Limb (tissue), 2 donors: Measurements from ENCODE around the gene ZNHIT1.
"Not testable (repeated sequence)": the region's sequence is repeated elsewhere in the genome, so short reads cannot be mapped to it uniquely, and the experiment has no call there.

Experiments used
- DNase-seq, 2 donors: peaks; one replicate each; pipeline ENCODE4 v3.0.0-alpha.2; 2016; ENCODE audit errors: extremely low spot score in 2 of 2

Gene ZNHIT1

DNA sequence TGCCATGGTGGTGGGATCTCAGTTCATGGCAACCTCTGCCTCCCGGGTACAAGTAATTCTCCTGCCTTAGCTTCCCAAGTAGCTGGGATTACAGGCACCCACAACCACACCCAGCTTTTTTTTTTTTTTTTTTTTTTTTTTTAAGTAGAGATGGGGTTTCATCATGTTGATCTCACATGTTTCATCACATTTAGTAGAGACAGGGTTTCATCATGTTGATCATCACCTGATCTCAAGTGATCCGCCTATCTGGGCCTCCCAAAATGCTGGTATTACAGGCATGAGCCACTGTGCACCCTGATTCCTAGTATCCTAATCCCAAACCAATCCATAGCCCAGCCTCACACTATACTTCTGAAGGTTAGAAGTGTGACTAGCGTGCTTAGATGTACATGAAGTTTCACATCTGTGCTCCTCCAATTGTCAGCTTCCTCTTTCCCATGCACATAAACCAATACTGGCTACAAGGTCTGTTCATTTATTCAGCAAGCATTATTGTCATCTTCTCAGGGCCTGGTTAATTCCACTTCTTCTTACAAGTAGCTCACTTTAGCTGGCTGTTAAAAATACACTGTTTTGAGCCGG, 31.0 kb upstream of the ZNHIT1 start:
- no peak for DNase-seq

DNA sequence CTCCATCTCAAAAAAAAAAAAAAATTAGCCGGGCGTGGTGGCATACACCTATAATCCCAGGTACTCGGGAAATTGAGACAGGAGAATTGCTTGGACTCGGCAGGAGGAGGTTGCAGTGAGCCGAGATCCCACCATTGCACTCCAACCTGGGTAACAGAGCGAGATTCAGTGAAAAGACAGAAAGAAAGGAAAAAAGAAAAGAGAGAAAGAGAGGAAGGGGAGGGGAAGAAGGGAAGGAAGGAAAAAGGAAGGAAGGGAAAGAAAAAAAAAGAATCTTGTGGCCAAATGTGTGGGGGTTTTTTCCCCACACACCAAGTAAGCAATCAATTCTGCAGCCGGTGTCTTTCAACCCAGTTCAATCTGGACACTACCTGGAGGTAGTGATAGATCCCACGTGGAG, 28.9 kb upstream of the ZNHIT1 start:
- no peak for DNase-seq

DNA sequence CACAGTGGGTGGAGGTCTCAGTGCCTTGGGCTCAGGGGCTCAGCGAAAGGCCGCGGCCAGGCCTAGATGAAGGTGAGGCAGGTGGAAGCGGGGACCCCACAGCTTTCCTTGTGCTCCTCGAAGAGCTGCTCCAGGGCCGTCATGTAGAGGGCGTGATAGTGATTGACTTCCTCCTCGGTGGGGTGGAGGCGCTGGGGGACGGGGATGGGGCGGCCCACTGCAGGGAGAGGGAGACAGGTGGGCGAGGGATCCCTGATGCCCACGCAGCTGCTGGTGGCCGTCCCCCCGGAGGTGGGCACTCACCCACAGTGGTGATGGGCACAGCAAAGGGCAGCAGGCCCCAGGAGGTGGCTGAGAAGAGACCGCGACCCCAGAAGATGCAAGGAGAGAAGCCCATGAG, 22.1 kb upstream of the ZNHIT1 start:
- DNase-seq, result no peak

DNA sequence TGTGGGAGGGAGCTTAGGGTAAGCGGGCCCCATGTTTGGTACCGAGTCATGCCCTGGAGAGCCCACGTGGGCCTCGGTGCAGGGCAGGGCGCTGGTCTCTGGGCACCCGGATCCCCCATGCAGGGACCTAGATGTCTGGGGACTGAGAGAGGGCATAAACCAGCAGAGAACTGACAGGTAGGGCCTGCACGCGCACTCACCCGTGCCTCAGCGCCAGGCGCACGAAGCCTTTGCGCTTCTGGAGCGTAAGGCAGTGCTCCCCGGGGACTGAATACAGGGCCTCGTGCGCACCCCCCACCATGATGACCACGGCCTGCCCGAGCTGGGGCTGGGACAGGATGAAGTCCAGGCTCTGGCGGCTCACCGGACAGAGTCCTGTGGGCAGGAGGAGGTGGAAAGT, 20.0 kb upstream of the ZNHIT1 start:
- no peak for DNase-seq

DNA sequence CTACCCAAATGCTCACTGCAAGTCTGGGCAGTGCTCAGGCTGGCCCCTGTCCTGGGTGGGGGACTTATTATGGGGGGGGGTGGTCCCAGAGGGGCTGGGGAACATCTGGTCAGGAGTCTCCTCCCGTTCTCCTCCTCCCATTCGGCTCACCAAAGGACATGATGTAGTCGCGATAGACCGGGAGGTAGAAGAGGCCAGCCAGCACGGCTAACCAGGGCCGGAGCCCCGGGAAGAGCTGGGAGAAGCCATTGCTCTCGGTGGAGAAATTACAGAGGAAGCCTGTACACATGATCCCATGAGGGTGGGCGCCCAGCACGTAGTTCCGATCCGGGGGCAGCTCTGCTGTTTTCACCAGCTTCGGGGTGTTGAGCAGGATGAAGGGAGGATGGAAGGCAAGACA, 19.5 kb upstream of the ZNHIT1 start:
- DNase-seq, result no peak

DNA sequence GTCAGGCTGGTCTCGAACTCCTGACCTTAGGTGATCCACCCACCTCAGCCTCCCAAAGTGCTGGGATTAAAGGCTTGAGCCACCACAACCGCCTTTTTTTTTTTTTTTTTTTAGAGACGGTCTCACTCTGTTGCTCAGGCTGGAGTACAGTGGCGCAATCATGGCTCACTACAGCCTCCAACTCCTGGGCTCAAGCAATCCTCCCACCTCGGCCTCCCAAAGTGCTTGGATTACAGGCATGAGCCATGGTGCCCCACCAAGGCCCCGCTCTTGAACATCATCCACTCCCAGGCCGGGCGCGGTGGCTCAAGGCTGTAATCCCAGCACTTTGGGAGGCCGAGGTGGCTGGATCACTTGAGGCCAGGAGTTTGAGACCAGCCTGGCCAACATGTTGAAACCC, 18.4 kb upstream of the ZNHIT1 start:
- DNase-seq, result not testable (repeated sequence)

DNA sequence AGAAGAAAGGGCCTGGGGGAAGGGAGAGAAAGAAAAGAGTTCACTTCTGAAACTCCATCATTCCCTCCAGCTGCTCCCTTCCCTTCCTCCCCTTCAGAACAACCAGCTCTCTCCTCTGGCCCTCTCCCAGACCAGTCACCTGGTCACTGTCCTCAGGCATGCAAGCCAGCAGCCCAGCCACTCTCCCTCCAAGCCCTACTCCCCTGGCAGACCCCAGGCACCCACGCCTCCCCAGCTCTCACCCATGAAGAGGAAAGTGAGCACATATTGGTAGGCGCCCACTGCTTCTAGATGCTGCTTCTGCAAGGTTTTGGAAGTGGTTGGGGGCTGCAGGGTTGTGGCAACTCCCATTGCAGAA, 17.5 kb upstream of the ZNHIT1 start:
- DNase-seq, result no peak

DNA sequence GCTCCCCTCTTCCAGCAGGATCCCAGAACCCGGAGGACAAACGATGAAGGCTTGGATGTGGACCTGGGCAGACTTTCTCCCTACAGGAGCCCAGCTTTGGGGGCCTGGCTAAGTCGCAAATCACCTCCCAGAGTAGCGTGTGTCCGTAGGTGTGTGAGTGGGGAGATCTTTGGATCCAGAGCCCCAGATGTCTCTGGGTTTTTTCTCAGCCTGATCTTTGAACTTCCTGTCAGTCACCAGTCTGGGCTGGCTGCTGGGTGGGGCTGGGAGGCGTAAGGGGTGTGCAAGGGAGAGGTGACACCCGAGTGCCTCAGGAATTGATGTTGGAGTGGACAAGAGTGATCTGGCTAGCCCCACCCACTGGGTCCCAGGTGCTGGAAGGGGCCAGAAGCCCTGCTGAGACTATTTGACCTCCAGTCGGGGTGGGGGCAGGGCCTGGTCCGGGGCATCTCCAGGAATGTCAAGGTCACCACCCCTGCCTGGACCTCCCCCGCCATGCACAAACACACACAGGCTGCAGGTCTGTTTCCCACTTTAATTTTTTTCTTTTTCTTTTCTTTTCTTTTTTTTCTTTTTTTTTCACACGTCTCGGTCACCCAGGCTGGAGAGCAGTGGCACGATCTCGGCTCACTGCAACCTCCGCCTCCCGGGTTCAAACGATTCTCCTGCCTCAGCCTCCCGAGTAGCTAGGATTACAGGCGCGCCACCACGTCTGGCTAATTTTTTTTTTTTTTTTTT, 16.9 kb upstream of the ZNHIT1 start, which contains the start of gene MOGAT3:
Gene MOGAT3, minus strand, starts transcription at position 175 of the 738 bp plus-strand sequence. CDS start 182 bp downstream, outside the sequence.
- no peak for DNase-seq

DNA sequence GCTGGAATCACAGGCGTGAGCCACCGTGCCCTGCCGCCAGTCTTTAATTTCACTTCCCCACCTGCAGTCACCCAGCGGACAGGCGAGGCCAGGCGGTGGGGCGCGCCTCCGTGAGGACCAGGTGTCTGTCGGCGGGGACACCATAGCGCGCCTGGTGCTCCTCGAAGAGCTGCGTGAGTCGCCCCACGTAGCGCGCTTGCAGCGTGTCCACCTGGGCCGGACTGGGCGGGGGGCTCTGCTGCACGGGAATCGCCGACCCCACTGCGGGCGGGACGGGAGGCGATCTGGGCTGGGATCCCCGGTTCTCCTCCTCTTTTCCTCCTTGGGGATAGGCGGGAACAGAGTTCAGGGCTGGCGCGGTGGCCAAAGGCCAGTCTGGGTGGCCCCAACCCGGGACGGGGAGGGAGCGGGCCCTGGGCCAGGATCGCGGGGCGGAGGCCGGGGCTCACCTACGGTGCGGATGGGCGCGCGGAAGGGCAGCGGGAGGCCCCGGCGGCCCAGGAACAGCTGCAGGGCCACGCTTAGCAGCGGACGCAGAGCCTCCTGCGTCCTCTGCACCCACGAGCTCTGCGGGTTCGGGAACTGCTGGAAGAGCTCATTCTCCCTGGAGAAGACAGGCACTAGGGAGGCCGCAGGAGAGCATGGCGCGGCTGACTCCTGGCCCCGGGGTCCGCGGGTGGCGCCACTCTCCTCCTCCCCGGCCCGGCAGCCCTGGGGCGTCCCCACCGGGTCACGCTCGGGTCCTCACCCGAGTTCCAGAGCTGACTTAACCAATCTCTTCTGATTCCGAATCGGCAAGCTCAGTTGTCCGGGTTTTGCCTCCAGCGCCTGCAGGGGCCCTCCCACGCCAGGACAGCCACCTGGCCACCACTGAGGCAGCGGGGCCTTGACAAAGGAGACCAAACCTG, 16.0 kb upstream of the ZNHIT1 start:
- DNase-seq, result no peak

DNA sequence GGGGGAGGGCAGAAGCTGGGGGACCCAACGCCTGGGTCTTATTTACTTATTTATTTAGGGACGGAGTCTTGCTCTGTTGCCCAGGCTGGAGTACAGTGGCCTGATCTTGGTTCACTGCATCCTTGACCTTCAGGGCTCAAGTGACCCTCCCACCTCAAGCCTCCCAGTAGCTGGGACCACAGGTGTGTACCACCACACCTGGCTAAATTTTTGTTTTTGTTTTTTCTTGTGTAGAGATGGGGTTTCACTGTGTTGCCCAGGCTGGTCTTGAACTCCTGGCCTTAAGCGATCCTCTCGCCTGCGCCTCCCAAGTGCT, 15.4 kb upstream of the ZNHIT1 start:
- no peak for DNase-seq

DNA sequence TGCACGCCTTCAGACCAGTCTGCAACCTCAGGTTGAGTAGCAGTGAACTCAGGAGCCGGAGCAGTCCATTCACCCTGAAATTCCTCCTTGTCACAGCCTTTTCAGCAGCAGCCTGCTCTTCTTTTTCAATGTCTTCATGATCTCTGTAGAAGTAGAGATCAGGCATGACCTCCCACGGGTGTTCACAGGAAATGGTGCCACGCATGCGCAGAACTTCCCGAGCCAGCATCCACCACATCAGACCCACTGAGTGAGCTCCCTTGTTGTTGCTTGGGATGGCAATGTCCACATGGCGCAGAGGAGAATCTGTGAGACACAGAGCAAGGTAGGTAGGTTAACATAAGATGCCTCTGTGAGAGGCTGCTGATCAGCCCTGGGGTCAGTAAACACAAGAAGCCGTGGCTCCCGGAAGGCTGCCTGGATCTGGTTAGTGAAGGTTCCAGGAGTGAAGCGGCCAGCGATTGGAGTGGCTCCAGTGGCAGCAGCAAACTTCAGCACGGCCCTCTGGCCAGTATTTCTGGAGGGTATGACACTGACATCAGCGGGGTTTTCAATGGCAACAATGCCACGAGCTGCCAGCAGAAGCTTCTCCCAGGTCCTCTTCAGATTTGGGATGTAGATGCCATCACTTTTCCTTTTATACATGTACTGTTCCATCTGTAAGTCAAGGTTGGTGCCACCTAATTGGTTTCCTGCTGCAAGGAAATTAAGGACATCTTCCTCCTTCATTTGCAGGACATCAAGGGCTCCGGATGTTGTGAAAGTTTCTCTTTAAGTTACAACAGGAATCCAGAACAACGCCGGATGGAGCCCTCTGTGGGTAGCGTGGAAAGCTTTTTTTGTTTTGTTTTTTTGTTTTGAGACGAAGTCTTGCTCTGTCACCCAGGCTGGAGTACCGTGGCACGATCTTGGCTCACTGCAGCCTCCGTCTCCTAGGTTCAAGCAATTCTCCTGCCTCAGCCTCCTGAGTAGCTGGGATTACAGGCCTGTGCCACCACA, 13.9 kb upstream of the ZNHIT1 start:
- DNase-seq, result not testable (repeated sequence)

DNA sequence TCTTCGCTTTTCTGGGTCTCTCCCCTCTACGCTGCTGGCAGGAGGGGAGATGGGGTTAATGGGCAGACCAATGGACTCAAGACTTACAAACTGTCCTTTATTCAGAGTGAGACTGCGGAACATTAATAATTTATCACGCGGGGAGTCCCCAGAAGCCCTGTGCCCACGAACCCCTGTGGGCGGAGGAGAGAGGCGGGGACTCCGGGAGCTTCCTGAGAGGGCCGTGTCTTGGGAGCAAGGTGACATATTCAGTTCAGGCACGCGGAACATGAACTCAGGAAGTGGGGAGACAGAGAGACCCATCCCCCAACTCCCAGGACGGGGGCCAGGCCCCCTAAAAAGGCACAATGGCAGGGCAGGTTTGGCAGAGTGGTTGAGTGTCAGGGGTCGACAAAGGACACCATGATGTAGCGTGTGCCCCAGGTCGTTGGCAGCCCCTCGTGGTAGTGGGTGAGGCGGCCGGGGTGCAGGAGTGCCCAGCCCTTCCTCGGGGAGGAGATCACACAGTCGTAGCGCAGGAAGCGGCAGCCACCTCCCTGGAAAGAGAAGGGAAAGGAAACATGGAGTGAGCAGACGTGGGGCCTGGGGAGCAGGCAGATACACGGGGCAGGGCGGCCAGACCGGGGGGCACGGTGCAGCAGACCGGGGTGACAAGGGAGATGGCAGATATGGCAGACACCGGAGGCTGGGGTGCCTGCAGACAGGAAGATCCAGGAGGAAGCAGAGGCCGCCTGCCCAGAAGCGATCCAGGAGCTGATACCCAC, 11.9 kb upstream of the ZNHIT1 start:
- DNase-seq, result no peak

DNA sequence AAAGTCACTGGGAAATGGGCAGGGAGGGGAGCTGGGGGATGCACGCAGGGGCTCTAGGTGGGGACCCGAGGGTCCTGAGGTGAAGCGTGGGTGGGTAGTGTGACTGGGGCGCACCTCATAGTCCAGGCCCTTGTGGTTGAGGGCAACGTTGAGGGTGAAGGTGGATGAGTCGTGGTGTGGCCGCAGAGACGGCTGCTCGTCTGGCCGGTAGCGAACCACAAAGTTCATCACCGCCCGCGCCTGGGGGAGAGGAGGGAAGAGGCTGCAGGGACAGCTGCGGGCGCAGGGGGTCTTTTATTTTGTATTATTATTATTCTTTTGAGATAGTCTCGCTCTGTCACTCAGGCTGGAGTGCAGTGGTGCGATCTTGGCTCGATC, 11.3 kb upstream of the ZNHIT1 start:
- no peak for DNase-seq

DNA sequence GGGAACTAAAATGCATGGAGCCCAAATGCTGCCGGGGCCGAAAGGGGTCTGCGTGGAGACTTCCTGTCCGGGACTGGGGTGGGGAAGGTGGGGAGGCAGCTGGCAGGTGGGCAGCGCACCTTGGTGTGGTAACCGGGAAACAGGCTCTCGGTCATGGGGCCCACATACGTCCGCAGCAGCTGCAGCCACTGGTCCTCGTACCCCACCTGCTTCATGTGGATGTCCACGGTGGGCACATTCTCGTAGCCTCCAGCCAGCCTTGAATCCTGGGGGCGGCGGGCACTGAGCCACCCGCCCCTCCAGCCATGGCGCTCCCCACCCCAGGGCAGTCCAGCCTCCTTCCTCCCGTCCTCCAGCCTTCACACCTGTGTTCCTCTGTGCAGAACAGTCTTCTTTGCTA, 10.5 kb upstream of the ZNHIT1 start:
- no peak for DNase-seq

DNA sequence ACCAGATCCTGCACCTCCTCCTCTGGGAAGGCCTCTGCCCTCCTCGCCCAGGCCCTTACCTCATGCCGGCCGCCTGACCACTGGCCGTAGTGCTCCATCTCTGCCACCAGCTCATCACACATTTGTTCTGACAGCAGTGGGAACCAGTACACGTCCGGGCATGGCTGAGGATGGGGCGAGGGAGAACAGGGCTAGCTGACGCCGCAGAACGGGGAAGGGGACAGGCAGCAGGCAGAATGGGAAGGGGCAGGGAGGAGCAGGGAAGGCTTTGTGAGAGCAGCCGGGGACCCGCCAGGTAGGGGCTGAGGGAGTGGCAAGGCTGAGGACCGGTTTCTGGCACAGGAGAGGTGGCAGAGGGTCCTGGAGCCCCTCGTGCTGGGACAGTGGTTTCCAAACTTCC, 9.2 kb upstream of the ZNHIT1 start:
- no peak for DNase-seq

DNA sequence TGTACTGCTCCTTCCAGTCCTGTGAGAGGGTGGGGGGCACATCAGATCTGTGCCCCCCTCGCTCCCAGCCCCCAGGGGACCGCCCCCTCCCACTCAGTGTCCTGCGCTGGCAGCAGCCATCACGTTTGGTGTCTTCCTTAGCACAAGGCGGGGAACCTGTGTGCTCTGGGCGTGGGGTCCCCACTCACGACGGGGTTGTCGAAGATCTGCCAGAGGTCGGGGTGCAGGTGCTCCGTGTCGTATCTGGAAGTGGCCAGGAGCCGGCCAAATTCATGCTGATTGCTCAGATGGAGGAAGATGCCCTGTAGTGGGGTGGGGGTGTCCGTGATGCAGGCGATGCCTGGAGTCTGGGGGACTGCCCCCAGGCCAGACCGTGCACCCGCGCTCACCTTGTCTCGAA, 7.8 kb upstream of the ZNHIT1 start:
- DNase-seq, result no peak

DNA sequence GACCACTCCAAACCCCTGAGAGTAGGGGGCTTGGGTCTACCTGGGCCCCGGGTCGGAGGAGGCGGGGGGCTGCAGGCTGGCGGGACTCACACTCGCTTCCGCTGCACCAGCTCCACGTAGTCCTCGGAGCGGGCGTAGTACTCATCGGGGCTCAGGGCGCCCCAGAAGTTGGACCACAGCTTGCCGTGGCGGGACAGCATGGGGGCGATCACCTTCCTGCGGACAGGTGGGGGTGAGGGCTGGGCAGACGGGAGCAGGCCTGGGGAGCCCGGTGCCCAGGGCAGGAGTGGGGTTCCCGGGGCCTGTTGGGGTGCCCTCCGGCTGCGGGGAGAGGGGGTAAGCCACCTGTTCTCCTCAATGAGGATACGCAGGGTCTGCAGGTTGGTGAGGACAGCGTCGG, 6.5 kb upstream of the ZNHIT1 start:
- no peak for DNase-seq

DNA sequence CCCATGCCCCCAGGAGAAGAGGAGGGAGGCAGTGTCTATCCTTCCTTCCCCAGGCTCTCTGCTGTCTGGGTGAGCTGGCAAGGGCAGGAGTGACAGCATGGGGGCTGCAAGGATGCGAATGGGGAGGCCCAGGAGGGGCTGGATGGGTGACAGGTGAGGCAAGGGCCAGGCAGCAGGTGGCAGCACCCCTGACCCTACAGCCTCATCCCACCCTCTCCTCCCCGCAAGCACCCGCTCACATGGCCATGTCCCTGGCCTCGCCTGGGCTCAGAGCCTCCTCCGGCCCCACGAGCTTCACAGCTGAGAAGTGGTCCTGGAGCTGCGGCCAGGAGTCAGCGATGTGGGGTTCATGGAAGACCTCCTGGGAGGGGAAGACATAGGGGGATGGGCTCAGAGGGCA, 6.0 kb upstream of the ZNHIT1 start:
- DNase-seq, result no peak

DNA sequence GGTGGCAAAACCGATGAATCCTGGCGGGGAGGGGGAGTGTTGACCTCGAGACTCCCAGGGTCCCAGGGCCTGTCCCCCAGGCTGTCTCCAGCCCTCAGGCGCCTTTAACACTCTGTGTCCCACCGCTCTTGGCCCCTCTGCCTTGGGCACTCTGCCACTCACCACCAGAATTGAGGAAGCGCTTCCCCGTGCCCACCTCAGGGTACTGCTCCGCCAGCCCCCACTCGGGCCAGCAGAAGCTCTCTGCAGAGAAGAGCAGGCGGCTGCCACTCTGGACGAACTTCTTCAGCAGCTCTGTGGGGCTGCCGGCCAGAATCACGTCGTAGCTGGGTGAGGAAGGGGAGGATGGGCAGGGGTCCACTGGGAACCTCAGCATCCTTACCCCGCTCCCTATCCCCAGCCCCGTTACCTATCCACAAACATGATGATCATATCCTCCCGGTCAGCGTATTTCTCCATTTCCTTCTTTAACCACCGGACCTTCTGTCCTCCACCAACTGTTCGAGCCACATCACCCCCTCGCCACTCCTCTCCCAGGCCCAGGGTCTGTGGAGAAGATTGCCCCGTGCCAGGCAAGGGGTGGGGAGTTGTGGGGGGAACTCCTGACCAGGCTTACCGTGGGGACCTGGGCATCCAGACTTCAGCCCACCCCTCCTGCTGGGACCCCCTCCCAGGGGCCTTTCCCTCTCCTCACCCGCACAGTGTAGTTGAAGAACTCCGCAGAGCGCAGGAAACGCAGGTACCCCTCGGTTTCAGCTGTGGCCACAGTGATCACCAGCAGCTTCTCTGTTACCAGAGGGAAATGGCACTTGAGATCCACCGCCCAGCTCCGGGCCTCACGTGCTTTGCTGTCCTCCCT, 1.7 kb upstream of the ZNHIT1 start:
- DNase-seq, result no peak
